Sigmoid colon (tissue), 3 donors: Measurements from ENCODE around the gene IL3.

Experiments used
- CTCF ChIP-seq, 4 experiments: fragments of 450-650 bp in 3 of 4; fragments of 200-600 bp in 1 of 4; IDR thresholded peaks; one replicate each; pipeline ENCODE4 v1.5.1; 2016 to 2019; ENCODE audit warnings: antibody characterized with exemption in 4 of 4, mild to moderate bottlenecking in 3 of 4, moderate library complexity in 2 of 4
- POLR2A ChIP-seq, 2 donors: fragments of 450-650 bp; IDR thresholded peaks; one replicate each; pipeline ENCODE4 v1.6.1; 2016; ENCODE audit warnings: antibody characterized with exemption in 2 of 2, mild to moderate bottlenecking in 2 of 2, moderate library complexity in 2 of 2

- TF ChIP-seq CTCF (IDR thresholded peaks at IDR 0.05) (no peak), POLR2A (IDR thresholded peaks at IDR 0.05) (no peak)
Observed at GRCh38 chr5:132082329-132083023, 22.0 kb downstream of the IL3 start.
